ENCODE results near the gene THAP4. TPM values are rescaled to one million over a fixed set of nuclear protein-coding genes. Genes with fewer than 3 reads are reported as not detected.
A peak's percentile ranks its signal among the peaks of the same experiment; 100 is the strongest.

THAP4 gene
- total RNA-seq, 2 experiments from 2014 or later: 36.4 to 38.8 TPM

- CTCF ChIA-PET: interaction anchor here (0.7 kb wide), 1 partner anchor 1094 kb away, joined by 4 read pairs; no protein-coding TSS in a partner anchor
- DNase-seq: no peak
- peaks cover 1% of the 10 kb centered on the region for H3K36me3 Mint-ChIP-seq (ENCODE audit: low read depth)
- no peaks in the 10 kb centered on the region for H3K9me3 Mint-ChIP-seq
- H3K27ac Mint-ChIP-seq: no peak overlapping the region
- H3K4me3 Mint-ChIP-seq: no peak overlapping the region
- H3K27me3 Mint-ChIP-seq (ENCODE audit: low read depth): no peaks in the 10 kb centered on the region
- peaks cover 37% of the 10 kb centered on the region for H3K4me1 Mint-ChIP-seq (ENCODE audit: low read depth)
- intact Hi-C loops (cut with micrococcal nuclease): no loop called here
Measured at GRCh38 chr2:241645056-241645914, 8.3 kb upstream of the THAP4 start.

- intact Hi-C loops (cut with micrococcal nuclease): no loop called here
- H3K36me3 Mint-ChIP-seq (ENCODE audit: low read depth): peaks cover 12% of the 10 kb centered on the region
- no peak overlapping the region for H3K27ac Mint-ChIP-seq
- peaks cover 6% of the 10 kb centered on the region for H3K9me3 Mint-ChIP-seq
- CTCF ChIA-PET: interaction anchor here (0.6 kb wide), 1 partner anchor 18 kb away, joined by 3 read pairs; no protein-coding TSS in a partner anchor
- no peaks in the 10 kb centered on the region for H3K27me3 Mint-ChIP-seq (ENCODE audit: low read depth)
- no peak overlapping the region for H3K4me3 Mint-ChIP-seq
- DNase-seq: no peak
- H3K4me1 Mint-ChIP-seq (ENCODE audit: low read depth): peaks cover 53% of the 10 kb centered on the region
Measured at GRCh38 chr2:241641631-241642030, 4.7 kb upstream of the THAP4 start.

DNA sequence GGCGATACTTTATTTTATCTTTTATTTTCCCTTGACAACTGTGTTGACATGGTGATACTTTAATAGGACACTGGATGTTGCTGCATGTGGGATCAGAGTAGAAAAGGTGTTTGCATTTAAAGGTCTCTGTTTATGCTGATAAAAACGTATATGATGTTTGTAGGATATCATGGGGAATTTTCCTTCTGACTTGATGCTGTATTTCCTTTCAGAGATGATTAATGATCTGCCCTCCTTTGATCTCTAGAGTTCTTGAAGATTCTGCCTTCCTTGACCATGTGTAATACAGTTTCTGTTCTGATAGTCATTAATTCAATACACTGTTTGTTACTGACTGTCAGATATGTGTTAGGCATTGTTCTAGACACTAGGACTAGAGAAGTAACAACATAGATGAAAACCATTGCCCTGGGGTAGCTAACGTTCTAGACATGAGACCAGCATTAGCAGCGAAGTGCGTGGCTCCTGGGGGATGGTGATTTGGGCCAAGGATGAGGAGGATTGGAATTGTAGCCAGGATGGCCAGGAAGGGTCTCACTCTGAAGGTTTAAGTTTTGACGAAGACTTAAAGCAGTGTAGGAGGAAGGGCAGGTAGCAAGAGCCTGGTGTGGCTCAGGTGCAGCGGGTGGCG lies 3.3 kb upstream of the THAP4 start:
- CTCF ChIA-PET: no interaction called here
- Mint-ChIP-seq H3K4me1 (ENCODE audit: low read depth) (peaks cover 59% of the 10 kb centered on the region), H3K27me3 (ENCODE audit: low read depth) (no peaks in the 10 kb centered on the region), H3K36me3 (ENCODE audit: low read depth) (peaks cover 12% of the 10 kb centered on the region), H3K4me3 (no peak overlapping the region), H3K9me3 (peaks cover 6% of the 10 kb centered on the region), H3K27ac (peak overlapping the region; percentile 69)
- no peak for DNase-seq
- intact Hi-C loops (cut with micrococcal nuclease): no loop called here

DNA sequence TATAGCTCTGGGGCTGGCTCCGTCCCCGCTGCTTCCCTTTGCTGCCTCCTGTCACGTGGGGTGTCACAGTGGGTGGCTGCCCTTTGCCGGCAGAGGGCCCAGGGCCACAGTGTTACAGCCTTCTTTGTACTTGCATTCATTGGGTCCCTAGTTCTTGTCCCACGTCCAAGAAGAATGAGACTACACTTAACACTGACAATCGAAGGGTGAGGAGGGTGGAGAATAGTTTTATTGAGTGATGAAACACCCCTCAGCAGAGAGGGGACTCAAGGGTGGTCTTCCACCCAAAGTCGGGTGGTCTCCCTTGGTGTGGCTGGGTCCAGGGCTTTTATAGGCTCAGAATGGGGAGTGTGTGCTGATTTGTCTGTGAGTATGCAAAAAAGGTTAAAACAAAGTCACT lies 2.4 kb upstream of the THAP4 start:
- DNase-seq: no peak
- Mint-ChIP-seq H3K9me3 (peaks cover 6% of the 10 kb centered on the region), H3K36me3 (ENCODE audit: low read depth) (peaks cover 12% of the 10 kb centered on the region), H3K27me3 (ENCODE audit: low read depth) (no peaks in the 10 kb centered on the region), H3K27ac (peak overlapping the region; percentile 69), H3K4me1 (ENCODE audit: low read depth) (peaks cover 64% of the 10 kb centered on the region), H3K4me3 (peak overlapping the region; percentile 29)
- CTCF ChIA-PET: no interaction called here
- intact Hi-C loops (cut with micrococcal nuclease): loop anchor here (5.0 to 10.0 kb wide), 4 partner anchors 132 to 1075 kb away; partner anchors contain the start of genes DUSP28, MTERF4, RNPEPL1 and STK25

DNA sequence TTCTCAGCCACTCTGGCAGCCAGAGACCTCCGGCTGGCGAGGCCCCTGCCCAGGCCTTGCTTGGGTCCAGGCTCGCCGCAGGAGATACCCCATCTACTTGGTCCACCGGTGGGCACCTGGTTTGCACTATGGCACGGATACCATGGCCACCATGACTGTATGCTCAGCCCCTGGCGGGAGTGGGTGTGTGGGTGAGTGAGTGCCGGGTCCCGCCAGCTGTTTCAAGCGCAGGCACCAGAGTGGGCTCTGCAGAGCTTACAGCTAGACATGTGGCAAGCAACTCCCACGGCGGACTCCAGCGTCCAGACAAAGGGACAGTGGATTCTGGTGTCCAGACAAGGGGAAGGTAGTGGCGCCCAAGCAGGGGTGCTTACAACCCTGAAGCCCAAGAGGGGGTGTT lies 2.0 kb upstream of the THAP4 start:
- peaks cover 61% of the 10 kb centered on the region for H3K4me1 Mint-ChIP-seq (ENCODE audit: low read depth)
- CTCF ChIA-PET: no interaction called here
- no peak overlapping the region for H3K27ac Mint-ChIP-seq

GRCh38 chr2:241637795-241638660 lies 1.1 kb upstream of the THAP4 start:
- peak; percentile 37 for DNase-seq
- CTCF ChIA-PET: interaction anchor here (1.2 kb wide), 1 partner anchor 21 kb away, joined by 6 read pairs; no protein-coding TSS in a partner anchor
- intact Hi-C loops (cut with micrococcal nuclease): loop anchor here (1.0 to 10.0 kb wide), 10 partner anchors 17 to 1073 kb away; partner anchors contain the start of genes D2HGDH, DTYMK, DUSP28 and HDLBP

More for the DNA sequence above, 2.0 kb upstream of the THAP4 start:
- intact Hi-C loops (cut with micrococcal nuclease): loop anchor here (5.0 to 10.0 kb wide), 4 partner anchors 132 to 1074 kb away; partner anchors contain the start of genes DUSP28, MTERF4, RNPEPL1 and STK25
- no peaks in the 10 kb centered on the region for H3K27me3 Mint-ChIP-seq (ENCODE audit: low read depth)
- no peak for DNase-seq
- peaks cover 14% of the 10 kb centered on the region for H3K36me3 Mint-ChIP-seq (ENCODE audit: low read depth)
- H3K9me3 Mint-ChIP-seq: peaks cover 6% of the 10 kb centered on the region
- H3K4me3 Mint-ChIP-seq: peak overlapping the region; percentile 84

GRCh38 chr2:241636182-241637017 lies 558 bp downstream of the THAP4 start:
- Mint-ChIP-seq H3K27ac (peak overlapping the region; percentile 56), H3K36me3 (ENCODE audit: low read depth) (peaks cover 23% of the 10 kb centered on the region), H3K4me1 (ENCODE audit: low read depth) (peaks cover 46% of the 10 kb centered on the region), H3K9me3 (peaks cover 6% of the 10 kb centered on the region), H3K27me3 (ENCODE audit: low read depth) (no peaks in the 10 kb centered on the region), H3K4me3 (peak overlapping the region; percentile 78)
- intact Hi-C loops (cut with micrococcal nuclease): loop anchor here (1.0 to 10.0 kb wide), 10 partner anchors 16 to 1072 kb away; partner anchors contain the start of genes D2HGDH, DTYMK, DUSP28 and HDLBP
- CTCF ChIA-PET: no interaction called here
- DNase-seq: peak; percentile 36

More at GRCh38 chr2:241637795-241638660, 1.1 kb upstream of the THAP4 start:
- H3K36me3 Mint-ChIP-seq (ENCODE audit: low read depth): peaks cover 16% of the 10 kb centered on the region
- H3K9me3 Mint-ChIP-seq: peaks cover 6% of the 10 kb centered on the region
- H3K4me3 Mint-ChIP-seq: peak overlapping the region; percentile 84
- H3K27ac Mint-ChIP-seq: peak overlapping the region; percentile 63
- no peaks in the 10 kb centered on the region for H3K27me3 Mint-ChIP-seq (ENCODE audit: low read depth)
- H3K4me1 Mint-ChIP-seq (ENCODE audit: low read depth): peaks cover 57% of the 10 kb centered on the region

DNA sequence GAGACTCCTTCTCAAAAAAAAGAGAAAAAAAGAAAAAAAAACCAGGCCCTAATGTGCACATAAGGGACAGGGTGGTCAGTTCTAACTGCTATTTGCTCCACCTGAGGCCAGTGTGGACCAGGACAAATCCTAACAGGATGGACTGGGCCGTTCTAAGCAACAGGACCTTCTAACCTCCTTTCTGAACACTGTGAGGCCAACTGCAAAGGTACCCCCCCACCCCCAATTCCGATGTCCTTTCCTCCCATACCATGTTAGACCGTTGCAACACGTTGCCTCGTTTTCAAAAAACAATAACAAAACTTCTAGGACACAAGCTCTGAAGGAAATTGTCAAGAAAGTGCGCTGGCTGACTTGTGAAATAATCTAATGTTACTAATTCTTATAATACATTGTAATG lies 1.2 kb downstream of the THAP4 start:
- H3K9me3 Mint-ChIP-seq: peaks cover 6% of the 10 kb centered on the region
- H3K4me1 Mint-ChIP-seq (ENCODE audit: low read depth): peaks cover 42% of the 10 kb centered on the region
- peak overlapping the region; percentile 78 for H3K4me3 Mint-ChIP-seq
- H3K36me3 Mint-ChIP-seq (ENCODE audit: low read depth): peaks cover 23% of the 10 kb centered on the region
- DNase-seq: no peak
- no peaks in the 10 kb centered on the region for H3K27me3 Mint-ChIP-seq (ENCODE audit: low read depth)
- CTCF ChIA-PET: interaction anchor here (0.7 kb wide), 1 partner anchor 26 kb away, joined by 3 read pairs; no protein-coding TSS in a partner anchor
- intact Hi-C loops (cut with micrococcal nuclease): loop anchor here (2.0 to 10.0 kb wide), 5 partner anchors 15 to 1071 kb away; partner anchors contain the start of genes DUSP28, MTERF4, RNPEPL1 and STK25
- H3K27ac Mint-ChIP-seq: no peak overlapping the region

GRCh38 chr2:241633561-241633960 lies 3.4 kb downstream of the THAP4 start:
- Mint-ChIP-seq H3K4me3 (no peak overlapping the region), H3K36me3 (ENCODE audit: low read depth) (peaks cover 20% of the 10 kb centered on the region), H3K27ac (no peak overlapping the region), H3K4me1 (ENCODE audit: low read depth) (peaks cover 24% of the 10 kb centered on the region), H3K9me3 (no peaks in the 10 kb centered on the region), H3K27me3 (ENCODE audit: low read depth) (no peaks in the 10 kb centered on the region)
- intact Hi-C loops (cut with micrococcal nuclease): loop anchor here (10.0 kb wide), 1 partner anchor 1069 kb away; the partner anchor contains the start of genes DUSP28 and RNPEPL1
- DNase-seq: no peak
- CTCF ChIA-PET: no interaction called here

DNA sequence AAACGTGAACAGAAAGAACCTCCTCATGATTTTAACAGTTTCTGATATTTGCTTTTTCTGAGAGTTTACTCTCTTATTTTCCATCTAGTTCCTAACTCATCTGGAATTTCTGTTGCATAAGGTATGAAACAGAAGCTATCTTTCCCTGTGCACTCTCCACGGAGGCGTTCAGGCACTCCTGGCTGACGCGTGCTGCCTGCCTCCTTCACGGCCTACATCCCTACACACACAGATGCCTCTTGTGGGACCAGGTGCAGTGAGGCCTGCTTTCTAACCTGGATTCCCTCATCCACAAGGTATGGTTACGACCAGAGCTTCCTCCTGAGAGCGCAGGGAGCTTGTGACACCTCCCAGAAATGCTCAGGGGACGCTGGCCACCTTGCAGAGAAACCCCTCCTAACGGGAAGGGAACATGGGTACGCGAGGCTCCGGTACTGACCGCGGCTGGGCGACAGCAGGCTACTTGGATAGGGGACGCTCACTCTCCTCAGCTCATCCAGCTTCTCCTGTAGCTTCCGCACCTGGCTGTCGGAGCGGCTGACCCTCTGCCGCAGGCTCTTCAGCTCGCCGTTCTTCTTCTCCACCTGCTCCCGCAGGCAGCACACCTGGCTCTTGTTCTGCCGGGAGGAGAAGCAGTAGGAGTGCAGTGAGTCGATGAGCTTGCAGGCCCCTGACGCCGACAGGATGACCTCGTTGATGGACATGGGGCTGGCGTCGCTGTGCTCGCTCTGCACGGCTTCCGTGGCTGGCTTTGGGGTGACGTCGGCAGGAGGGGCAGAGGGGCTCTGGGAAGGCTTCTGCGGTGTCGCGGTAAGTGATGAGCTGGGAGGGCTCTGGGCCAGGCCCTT lies 4.3 kb downstream of the THAP4 start:
- Mint-ChIP-seq H3K27ac (no peak overlapping the region), H3K9me3 (no peaks in the 10 kb centered on the region), H3K27me3 (ENCODE audit: low read depth) (no peaks in the 10 kb centered on the region), H3K4me3 (no peak overlapping the region), H3K4me1 (ENCODE audit: low read depth) (peaks cover 23% of the 10 kb centered on the region), H3K36me3 (ENCODE audit: low read depth) (peaks cover 27% of the 10 kb centered on the region)
- CTCF ChIA-PET: no interaction called here
- DNase-seq: no peak
- intact Hi-C loops (cut with micrococcal nuclease): loop anchor here (10.0 kb wide), 1 partner anchor 1068 kb away; the partner anchor contains the start of genes DUSP28 and RNPEPL1

Measured in activated naive CD4-positive, alpha-beta T cell treated with anti-CD3 and anti-CD28 coated beads for 36 hours (primary cell).